PFSK-1 (cell line): Measurements from ENCODE around the gene HMCN2.

Experiments
- POLR2AphosphoS5 ChIP-seq: IDR thresholded peaks from 2 replicates; pipeline ENCODE4 v1.6.1; 2012; ENCODE audit warnings: low read depth, mild to moderate bottlenecking, control low read depth, low read length, moderate library complexity
- SIN3A ChIP-seq: IDR thresholded peaks from 2 replicates; pipeline ENCODE4 v1.6.1; 2012; ENCODE audit warnings: mild to moderate bottlenecking, low read length, moderate library complexity, borderline replicate concordance; ENCODE audit not compliant: insufficient read depth
- TAF1 ChIP-seq: IDR thresholded peaks from 2 replicates; pipeline ENCODE4 v1.6.1; 2012; ENCODE audit warnings: low read length, control low read depth, borderline replicate concordance; ENCODE audit not compliant: insufficient read depth
- TF ChIP-seq, protein P1 (sequence below), 2 experiments: IDR thresholded peaks; 2 replicates each; pipeline versions ENCODE4 v1.6.1 to v1.8.0; 2011 to 2012; ENCODE audit warnings: low read depth in 2 of 2, low read length in 2 of 2, control low read depth in 1 of 2, inconsistent platforms in 1 of 2, mild to moderate bottlenecking in 1 of 2, moderate library complexity in 1 of 2; ENCODE audit not compliant: insufficient read depth in 1 of 2

DNA sequence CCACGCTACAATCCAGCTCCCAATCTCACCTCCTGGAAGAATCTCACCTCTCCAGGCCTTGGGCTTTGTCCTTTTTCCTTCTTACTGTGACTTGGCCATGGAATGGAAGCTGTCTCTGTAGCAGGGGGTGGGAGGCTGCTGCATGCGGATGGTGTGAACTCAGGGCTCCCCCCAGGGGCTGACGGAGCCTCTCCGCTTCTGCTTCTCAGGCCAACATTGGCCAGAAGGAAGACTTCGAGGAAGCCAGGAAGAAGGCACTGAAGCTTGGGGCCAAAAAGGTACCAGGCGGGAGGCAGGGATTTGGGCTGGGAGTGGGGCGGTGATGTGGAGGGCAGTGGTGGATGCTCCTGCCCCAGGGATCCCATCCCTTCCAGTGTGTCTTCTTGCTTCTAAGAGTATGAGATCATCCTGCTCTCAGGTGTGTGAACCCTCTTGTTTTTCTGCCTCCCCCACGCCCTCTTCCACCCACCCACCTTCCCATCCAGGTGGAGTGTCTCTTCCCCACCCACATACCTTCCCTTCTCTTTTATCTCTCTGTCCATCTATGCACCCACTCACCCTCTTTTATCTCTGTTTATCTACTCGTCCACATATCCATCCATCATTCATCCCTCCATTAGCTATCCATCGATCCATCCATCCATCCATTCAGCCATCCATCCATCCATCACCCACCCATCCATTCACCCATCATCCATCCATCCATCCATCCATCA, 188.7 kb downstream of the HMCN2 start:
- TF ChIP-seq TAF1 (no peak), POLR2AphosphoS5 (no peak), SIN3A (no peak)
- TF ChIP-seq, protein P1, sequence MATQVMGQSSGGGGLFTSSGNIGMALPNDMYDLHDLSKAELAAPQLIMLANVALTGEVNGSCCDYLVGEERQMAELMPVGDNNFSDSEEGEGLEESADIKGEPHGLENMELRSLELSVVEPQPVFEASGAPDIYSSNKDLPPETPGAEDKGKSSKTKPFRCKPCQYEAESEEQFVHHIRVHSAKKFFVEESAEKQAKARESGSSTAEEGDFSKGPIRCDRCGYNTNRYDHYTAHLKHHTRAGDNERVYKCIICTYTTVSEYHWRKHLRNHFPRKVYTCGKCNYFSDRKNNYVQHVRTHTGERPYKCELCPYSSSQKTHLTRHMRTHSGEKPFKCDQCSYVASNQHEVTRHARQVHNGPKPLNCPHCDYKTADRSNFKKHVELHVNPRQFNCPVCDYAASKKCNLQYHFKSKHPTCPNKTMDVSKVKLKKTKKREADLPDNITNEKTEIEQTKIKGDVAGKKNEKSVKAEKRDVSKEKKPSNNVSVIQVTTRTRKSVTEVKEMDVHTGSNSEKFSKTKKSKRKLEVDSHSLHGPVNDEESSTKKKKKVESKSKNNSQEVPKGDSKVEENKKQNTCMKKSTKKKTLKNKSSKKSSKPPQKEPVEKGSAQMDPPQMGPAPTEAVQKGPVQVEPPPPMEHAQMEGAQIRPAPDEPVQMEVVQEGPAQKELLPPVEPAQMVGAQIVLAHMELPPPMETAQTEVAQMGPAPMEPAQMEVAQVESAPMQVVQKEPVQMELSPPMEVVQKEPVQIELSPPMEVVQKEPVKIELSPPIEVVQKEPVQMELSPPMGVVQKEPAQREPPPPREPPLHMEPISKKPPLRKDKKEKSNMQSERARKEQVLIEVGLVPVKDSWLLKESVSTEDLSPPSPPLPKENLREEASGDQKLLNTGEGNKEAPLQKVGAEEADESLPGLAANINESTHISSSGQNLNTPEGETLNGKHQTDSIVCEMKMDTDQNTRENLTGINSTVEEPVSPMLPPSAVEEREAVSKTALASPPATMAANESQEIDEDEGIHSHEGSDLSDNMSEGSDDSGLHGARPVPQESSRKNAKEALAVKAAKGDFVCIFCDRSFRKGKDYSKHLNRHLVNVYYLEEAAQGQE (IDR thresholded peaks at IDR 0.05; ENCODE audit: insufficient read depth in 1 of 2, low read depth in 2 of 2, low read length in 2 of 2): no peak
